HG03442 (cell line): ENCODE data around the gene PLEKHG3.

Experiments
- ATAC-seq: cut with Tn5 transposase; IDR thresholded peaks from one replicate; pipeline ENCODE4 v1.9.1; 2021; ENCODE audit warnings: mild to moderate bottlenecking, moderate library complexity; ENCODE audit not compliant: unreplicated experiment

The PLEKHG3 gene

GRCh38 chr14:64725261-64725815 lies 21.1 kb downstream of the PLEKHG3 start:
- ATAC-seq: no peak

DNA sequence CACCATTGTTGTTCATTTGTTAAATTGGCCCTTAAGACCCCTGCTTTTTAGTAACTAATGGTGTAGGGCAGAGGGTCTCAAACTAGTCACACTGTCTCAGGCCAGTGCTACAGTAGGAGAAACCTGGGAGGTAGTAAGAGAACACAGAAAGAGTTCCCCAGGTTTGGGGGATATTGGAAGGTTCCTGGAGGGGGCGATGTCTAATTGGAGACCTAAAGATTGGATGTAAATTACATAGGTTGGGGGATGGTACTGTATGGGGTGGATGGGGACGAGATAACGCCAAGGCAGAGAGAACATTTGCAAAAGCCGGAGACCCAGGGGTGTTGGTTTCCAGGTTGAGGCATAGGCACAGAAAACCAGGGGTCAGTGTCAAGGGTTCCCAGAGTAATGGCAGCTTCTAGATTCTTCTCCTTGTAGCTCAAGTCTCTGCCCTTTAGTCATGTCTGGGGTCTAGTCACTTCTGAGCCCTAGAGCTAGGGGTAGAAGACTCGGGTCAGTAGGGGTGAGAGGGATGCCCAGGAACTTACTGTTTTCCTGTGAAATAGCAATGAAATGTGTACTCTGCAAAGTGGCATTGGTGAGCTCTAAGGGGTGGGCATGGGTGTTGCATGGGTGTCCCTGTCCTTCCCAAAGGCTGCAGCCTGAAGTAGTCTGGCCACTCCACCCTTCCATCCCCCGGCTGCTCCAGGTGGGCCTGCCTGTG lies 21.8 kb downstream of the PLEKHG3 start:
- no peak for ATAC-seq

GRCh38 chr14:64726585-64726890 lies 22.3 kb downstream of the PLEKHG3 start:
- no peak for ATAC-seq

DNA sequence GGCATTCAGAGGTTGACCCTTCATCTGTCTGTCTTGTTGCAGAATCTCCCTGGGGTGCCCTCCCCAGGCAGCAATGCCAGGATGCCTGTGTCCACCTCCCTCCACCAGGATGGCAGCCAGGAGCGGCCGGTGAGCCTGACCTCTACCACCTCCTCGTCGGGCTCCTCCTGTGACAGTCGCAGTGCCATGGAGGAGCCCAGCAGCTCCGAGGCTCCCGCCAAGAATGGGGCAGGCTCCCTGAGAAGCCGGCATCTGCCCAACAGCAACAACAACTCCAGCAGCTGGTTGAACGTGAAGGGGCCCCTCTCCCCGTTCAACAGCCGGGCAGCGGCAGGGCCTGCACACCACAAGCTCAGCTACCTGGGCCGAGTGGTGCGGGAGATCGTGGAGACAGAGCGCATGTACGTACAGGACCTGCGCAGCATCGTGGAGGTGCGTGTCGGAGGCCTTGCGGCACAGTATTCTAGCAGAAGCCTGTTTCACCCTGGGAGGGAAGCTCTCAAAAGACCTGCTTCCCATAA lies 23.4 kb downstream of the PLEKHG3 start:
- no peak for ATAC-seq

GRCh38 chr14:64728106-64728505 lies 23.9 kb downstream of the PLEKHG3 start:
- ATAC-seq: no peak

- ATAC-seq: no peak
Measured at GRCh38 chr14:64728856-64729255, 24.6 kb downstream of the PLEKHG3 start.

- no peak for ATAC-seq
Measured at GRCh38 chr14:64729386-64730060, 25.3 kb downstream of the PLEKHG3 start.

- ATAC-seq: no peak
Measured at GRCh38 chr14:64730061-64730440, 25.8 kb downstream of the PLEKHG3 start.

- no peak for ATAC-seq
Measured at GRCh38 chr14:64730681-64731080, 26.5 kb downstream of the PLEKHG3 start.

DNA sequence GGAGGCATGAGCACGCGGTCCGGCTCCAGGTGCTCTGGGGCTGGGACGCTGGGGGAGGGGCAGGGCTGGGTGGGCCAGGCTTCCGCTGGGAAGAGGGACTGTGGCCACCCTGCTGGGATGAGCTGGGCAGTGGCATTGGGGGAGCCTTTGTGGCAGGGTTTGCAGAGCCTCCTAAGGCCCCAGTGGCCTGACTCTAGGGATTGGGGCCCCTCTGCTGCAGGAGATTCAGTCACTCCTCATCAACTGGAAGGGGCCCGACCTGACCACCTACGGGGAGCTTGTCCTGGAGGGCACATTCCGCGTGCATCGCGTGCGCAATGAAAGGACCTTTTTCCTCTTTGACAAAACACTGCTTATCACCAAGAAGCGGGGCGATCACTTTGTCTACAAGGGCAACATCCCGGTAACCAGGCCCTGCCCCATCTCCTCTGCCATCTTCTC lies 26.9 kb downstream of the PLEKHG3 start:
- no peak for ATAC-seq

GRCh38 chr14:64732066-64732465 lies 27.8 kb downstream of the PLEKHG3 start:
- no peak for ATAC-seq

GRCh38 chr14:64732536-64733120 lies 28.4 kb downstream of the PLEKHG3 start:
- no peak for ATAC-seq

GRCh38 chr14:64733321-64733720 lies 29.1 kb downstream of the PLEKHG3 start:
- ATAC-seq: no peak

DNA sequence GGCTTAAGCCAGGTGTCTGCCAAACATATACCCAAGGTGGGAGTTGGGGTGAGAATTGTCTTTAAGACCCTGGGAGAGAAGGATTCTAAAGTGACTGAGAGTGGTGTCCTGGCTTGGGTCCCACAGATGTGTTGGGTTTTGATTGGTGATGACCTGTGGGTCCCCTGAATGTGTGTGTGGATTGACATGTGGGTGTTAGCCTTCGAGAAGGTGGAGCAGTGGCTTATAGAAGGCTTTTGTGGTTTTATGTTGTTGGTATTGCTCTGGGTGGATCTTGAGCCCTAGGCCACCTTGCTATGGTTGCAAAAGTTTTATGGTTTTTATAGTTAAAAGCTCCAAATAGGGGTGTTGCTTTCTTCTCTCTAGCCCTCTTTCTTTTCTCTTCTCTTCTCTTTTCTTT lies 29.7 kb downstream of the PLEKHG3 start:
- ATAC-seq: no peak

- ATAC-seq: no peak
Measured at GRCh38 chr14:64734990-64735389, 30.8 kb downstream of the PLEKHG3 start.

GRCh38 chr14:64736271-64737169 lies 32.3 kb downstream of the PLEKHG3 start:
- ATAC-seq: no peak

DNA sequence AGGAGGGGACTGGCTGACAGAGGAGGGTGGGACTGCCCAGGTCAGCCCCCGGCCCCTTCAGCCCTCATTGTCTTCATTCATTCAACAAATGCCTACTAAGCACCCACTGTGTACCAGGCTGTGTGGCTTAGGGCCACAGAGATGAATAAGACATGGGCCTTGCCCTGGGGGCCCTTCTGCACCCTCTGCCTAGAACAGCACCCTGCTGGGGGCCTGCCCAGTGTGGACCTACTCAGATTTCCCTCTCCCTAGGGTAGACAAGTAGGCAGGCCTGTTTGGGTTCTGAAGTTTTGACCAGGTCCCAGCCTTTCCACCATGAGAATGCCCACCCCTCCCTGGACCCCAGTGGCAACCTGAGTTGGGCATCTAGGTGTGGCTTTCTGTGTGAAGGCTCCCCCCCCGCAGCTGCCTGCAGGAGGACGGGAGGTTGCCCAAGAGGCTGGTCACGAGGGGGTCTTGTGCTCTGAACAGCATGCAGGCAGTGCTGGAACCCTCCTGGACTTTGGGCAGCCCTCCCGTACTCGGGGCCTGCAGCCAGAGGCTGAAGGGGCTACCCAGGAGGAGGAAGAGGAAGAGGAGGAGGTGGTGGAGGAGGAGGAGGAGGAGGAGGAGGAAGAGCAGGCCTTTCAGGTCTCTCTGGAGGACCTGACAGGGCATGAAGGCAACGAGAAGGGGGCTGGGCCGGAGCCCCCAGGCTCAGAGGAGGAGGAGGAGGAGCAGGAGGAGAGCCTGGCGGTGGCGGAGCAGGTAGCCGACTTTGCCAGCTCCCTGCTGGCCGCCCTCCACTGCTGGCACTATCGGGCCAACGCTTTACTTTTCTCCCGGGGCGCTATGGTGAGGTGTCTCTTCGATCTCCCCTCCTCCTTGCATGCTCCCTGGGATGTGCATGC lies 33.4 kb downstream of the PLEKHG3 start:
- ATAC-seq: no peak

DNA sequence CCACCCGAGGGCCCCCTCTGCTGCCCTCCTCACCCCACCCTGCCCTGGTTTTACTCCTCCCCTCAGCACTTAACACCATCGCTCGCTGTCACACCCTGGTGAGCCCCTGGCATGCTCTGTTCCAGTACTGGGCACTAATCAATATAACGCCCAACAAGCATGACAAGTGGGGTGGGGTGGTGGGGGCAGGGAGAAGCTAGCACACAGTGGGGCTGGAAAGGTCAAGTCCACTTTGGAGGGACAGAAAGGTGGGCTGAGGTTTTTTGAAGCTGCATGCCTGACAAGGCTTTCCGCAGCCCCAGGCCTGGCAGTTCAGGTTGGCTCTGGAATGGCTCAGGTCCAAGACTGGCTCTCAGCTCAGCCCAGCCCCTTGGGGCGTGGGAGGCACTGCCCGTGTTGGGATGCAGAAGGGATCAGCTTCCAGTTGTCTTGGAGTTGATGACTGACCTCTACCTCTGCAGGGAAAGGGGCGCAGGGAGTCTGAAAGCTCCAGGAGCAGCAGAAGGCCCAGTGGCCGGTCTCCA lies 34.1 kb downstream of the PLEKHG3 start:
- ATAC-seq: no peak

GRCh38 chr14:64741200-64741599 lies 37.0 kb downstream of the PLEKHG3 start:
- no peak for ATAC-seq

DNA sequence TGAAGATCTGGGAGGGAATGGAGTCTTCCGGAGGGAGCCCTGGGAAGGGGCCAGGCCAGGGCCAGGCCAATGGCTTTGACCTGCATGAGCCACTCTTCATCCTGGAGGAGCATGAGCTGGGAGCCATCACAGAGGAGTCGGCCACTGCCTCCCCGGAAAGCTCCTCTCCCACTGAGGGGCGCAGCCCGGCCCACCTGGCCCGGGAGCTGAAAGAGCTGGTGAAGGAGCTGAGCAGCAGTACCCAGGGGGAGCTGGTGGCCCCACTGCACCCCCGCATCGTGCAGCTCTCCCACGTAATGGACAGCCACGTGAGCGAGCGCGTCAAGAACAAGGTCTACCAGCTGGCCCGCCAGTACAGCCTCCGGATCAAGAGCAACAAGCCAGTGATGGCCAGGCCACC lies 37.7 kb downstream of the PLEKHG3 start:
- ATAC-seq: no peak
